DOHH2 (cell line): Measurements from ENCODE around the gene RAC3.

Experiments
- H3F3A ChIP-seq: fragments of 200-600 bp; sonication (generic), shearing (Covaris generic); 2 replicates; pipeline ENCODE4 v1.6.0; 2016; ENCODE audit warnings: antibody characterized with exemption, mild to moderate bottlenecking; ENCODE audit not compliant: control insufficient read depth, insufficient read depth
- H3K27ac ChIP-seq: fragments of 200-600 bp; sonication (generic); 2 replicates; pipeline ENCODE4 v1.5.1; 2014; ENCODE audit warnings: low read depth, mild to moderate bottlenecking, low read length, moderate library complexity
- H3K27me3 ChIP-seq: fragments of 200-600 bp; sonication (generic); 2 replicates; pipeline ENCODE4 v1.6.1; 2014; ENCODE audit warnings: mild to moderate bottlenecking, low read length, mixed read lengths; ENCODE audit not compliant: control insufficient read depth
- H3K36me3 ChIP-seq: fragments of 200-600 bp; sonication (generic); 2 replicates; pipeline ENCODE4 v1.6.1; 2014; ENCODE audit warnings: mild to moderate bottlenecking, low read length, moderate library complexity, mixed read lengths; ENCODE audit not compliant: control insufficient read depth
- H3K4me1 ChIP-seq: fragments of 200-600 bp; sonication (generic); 2 replicates; pipeline ENCODE4 v1.6.1; 2014; ENCODE audit warnings: mild to moderate bottlenecking, low read length, mixed read lengths; ENCODE audit not compliant: control insufficient read depth
- H3K4me2 ChIP-seq: fragments of 200-600 bp; sonication (generic); 2 replicates; pipeline ENCODE4 v1.6.0; 2014; ENCODE audit warnings: mild to moderate bottlenecking, low read length, moderate library complexity
- H3K4me3 ChIP-seq: fragments of 200-600 bp; sonication (generic); 2 replicates; pipeline ENCODE4 v1.5.1; 2014; ENCODE audit warnings: mild to moderate bottlenecking, low read length, mixed read lengths
- H3K79me2 ChIP-seq: fragments of 200-600 bp; sonication (generic); 2 replicates; pipeline ENCODE4 v1.6.1; 2014; ENCODE audit warnings: mild to moderate bottlenecking, low read length, mixed read lengths; ENCODE audit not compliant: control insufficient read depth
- H3K9me2 ChIP-seq: fragments of 200-600 bp; sonication (generic); replicated peaks from 2 replicates; pipeline ENCODE4 v1.6.1; 2014; ENCODE audit warnings: mild to moderate bottlenecking, low read length, mixed read lengths; ENCODE audit not compliant: control insufficient read depth
- H3K9me3 ChIP-seq: fragments of 200-600 bp; sonication (generic); 2 replicates; pipeline ENCODE4 v1.6.1; 2014; ENCODE audit warnings: antibody characterized with exemption, low read length, mixed read lengths; ENCODE audit not compliant: control insufficient read depth, insufficient read depth
- H4K20me1 ChIP-seq: fragments of 200-600 bp; sonication (generic); 2 replicates; pipeline ENCODE4 v1.6.0; 2014; ENCODE audit warnings: low read depth, mild to moderate bottlenecking, antibody characterized with exemption, low read length, moderate library complexity; ENCODE audit not compliant: control insufficient read depth, insufficient read depth
- EZH2phosphoT487 ChIP-seq: fragments of 200-600 bp; sonication (generic); IDR thresholded peaks from 2 replicates; pipeline ENCODE4 v1.6.1; 2017; ENCODE audit warnings: borderline replicate concordance, mild to moderate bottlenecking, antibody characterized with exemption, low read length, moderate library complexity, mixed read lengths
- TF ChIP-seq, protein P1 (sequence below): fragments of 200-600 bp; sonication (generic); IDR thresholded peaks from one replicate; pipeline ENCODE4 v1.5.1; 2014; ENCODE audit warnings: antibody characterized with exemption, mild to moderate bottlenecking, low read depth, low read length; ENCODE audit not compliant: poor library complexity, severe bottlenecking

Gene RAC3

DNA sequence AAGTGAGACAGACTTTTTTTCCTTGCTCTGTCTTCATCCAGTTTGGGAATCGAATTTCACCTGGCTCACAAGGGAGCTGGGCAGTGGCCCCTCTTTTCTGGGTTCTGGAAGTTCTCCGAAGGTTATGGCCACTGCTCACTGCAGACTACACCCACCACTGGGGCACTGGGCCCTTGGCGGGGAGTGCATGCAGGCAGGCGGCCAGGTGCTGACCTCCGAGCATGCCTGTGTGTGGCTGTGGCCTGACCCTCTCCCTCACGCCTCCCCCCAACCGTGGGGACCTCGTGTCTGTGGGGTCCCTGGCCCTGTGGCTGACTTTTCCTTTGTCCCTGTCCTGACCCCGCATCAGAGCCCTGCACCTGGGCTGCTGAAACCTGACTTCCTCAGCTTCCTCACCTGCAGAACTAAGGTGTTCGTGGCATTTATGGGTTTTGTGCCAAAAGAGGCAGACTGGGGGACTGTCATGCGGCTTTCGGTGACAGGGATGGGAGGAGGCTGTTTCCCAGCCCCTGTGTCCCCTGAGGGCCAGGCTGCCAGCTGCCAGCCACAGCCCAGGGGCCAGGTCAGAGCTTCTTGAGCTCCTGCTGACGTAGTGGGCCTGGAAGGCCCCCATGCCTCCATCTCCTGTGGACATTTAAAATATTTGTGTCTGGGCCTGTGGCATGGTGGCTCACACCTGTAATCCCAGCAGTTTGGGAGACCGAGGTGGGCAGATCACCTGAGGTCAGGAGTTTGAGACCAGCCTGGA is 32.6 kb upstream of the RAC3 start:
- Histone ChIP-seq H3K27ac (no peak overlapping the region), H4K20me1 (no peaks in the 10 kb centered on the region), H3K9me3 (no peaks in the 10 kb centered on the region), H3F3A (no peaks in the 10 kb centered on the region), H3K9me2 (no peaks in the 10 kb centered on the region), H3K4me3 (no peak overlapping the region), H3K4me2 (no peak overlapping the region), H3K4me1 (no peaks in the 10 kb centered on the region), H3K79me2 (no peaks in the 10 kb centered on the region), H3K27me3 (no peaks in the 10 kb centered on the region), H3K36me3 (no peaks in the 10 kb centered on the region)
- TF ChIP-seq, protein P1, sequence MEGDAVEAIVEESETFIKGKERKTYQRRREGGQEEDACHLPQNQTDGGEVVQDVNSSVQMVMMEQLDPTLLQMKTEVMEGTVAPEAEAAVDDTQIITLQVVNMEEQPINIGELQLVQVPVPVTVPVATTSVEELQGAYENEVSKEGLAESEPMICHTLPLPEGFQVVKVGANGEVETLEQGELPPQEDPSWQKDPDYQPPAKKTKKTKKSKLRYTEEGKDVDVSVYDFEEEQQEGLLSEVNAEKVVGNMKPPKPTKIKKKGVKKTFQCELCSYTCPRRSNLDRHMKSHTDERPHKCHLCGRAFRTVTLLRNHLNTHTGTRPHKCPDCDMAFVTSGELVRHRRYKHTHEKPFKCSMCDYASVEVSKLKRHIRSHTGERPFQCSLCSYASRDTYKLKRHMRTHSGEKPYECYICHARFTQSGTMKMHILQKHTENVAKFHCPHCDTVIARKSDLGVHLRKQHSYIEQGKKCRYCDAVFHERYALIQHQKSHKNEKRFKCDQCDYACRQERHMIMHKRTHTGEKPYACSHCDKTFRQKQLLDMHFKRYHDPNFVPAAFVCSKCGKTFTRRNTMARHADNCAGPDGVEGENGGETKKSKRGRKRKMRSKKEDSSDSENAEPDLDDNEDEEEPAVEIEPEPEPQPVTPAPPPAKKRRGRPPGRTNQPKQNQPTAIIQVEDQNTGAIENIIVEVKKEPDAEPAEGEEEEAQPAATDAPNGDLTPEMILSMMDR, result no peak

DNA sequence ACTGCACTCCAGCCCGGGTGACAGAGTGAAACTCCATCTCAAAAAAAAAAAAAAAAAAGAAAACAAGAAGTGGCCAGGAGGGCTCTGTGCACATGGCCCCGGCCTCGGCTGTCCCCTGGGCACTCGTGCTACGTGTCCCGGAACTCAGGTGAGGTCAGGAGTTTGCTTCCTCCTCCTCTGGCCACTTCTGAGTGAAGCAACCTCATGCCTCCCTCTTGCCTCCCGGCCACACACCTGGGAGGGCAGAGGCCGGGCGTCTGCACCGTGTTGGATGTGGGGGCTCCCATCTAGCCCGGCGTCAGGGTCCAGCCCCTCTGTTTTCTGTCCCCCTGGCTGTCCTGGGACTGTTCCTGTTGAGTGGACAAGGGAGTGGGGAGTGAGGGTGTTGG is 31.9 kb upstream of the RAC3 start:
- no peak overlapping the region for H3K4me2 ChIP-seq

DNA sequence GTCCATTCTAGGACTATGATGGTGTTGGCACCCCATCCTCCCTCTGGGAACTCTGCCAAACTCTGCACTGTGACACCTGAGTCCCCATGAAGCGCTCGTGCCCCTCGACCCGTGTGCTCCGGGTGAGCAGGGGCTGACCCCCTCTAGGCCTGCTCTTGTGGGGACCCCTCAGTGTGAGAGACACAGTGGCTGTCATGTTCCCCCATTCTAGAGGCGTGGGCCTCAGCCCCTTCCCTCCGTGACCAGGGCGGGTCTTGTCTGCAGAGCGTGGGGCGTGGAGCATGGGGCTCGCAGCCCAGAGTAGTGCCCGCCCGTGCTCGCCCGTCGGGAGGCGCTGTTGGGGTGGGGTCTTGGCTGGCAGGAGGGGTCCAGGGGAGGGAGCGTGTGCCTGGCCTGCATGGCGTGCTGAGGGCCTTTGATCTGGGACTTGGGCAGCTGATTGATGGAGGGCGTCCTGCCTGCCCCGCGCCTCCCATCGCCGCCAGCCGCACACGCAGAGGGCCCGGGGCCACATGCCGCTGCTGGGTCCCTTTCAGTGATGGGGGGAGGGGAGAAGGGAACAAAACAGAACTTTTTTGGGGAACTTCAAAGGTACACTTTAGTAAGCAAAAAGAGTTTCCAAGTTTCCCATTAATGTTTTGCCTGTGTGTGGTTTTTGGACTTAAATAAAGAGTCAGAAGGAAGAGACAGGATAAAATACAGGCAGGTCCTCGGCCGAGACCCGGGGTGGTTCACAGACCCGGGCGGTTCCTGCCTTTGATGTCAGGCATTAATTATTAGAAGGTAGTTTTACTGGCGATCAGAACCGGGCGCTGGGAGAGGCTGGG is 31.3 kb upstream of the RAC3 start:
- Histone ChIP-seq H3K9me2 (no peaks in the 10 kb centered on the region), H3K9me3 (no peaks in the 10 kb centered on the region), H3K79me2 (no peaks in the 10 kb centered on the region), H3K36me3 (no peaks in the 10 kb centered on the region), H3K4me3 (no peak overlapping the region), H3K27ac (no peak overlapping the region), H3K4me2 (no peak overlapping the region), H3K27me3 (no peaks in the 10 kb centered on the region), H3F3A (no peaks in the 10 kb centered on the region), H3K4me1 (no peaks in the 10 kb centered on the region), H4K20me1 (no peaks in the 10 kb centered on the region)
- TF ChIP-seq, protein P1, result no peak

More for the DNA sequence above, 31.9 kb upstream of the RAC3 start:
- Histone ChIP-seq H3F3A (no peaks in the 10 kb centered on the region), H3K4me1 (no peaks in the 10 kb centered on the region), H3K4me3 (no peak overlapping the region), H3K9me3 (no peaks in the 10 kb centered on the region), H3K27me3 (no peaks in the 10 kb centered on the region), H3K9me2 (no peaks in the 10 kb centered on the region), H3K27ac (no peak overlapping the region), H3K79me2 (no peaks in the 10 kb centered on the region), H4K20me1 (no peaks in the 10 kb centered on the region), H3K36me3 (no peaks in the 10 kb centered on the region)
- TF ChIP-seq, protein P1, result no peak
- no peak for TF ChIP-seq EZH2phosphoT487
